GM12878 (cell line): ENCODE data around the gene CLIP1. TPM values are rescaled to one million over a fixed set of nuclear protein-coding genes. Genes with fewer than 3 reads are reported as not detected.
A peak's percentile ranks its signal among the peaks of the same experiment; 100 is the strongest.

Experiments used
- ASH2L ChIP-seq: fragments of 300-600, 200-600 bp; sonication (generic); IDR thresholded peaks from 2 replicates; pipeline ENCODE4 v1.6.1; 2017; ENCODE audit warnings: low read depth, mild to moderate bottlenecking, borderline replicate concordance
- ATF7 ChIP-seq: fragments of 450-650 bp; IDR thresholded peaks from 2 replicates; pipeline ENCODE4 v1.6.1; 2016; ENCODE audit warnings: low read depth, mild to moderate bottlenecking
- CHD1 ChIP-seq: IDR thresholded peaks from 2 replicates; pipeline ENCODE4 v1.6.1; 2012; ENCODE audit warnings: low read depth, low read length, improper control_type of control experiment
- CHD2 ChIP-seq: IDR thresholded peaks from 2 replicates; pipeline ENCODE4 v1.6.1; 2011; ENCODE audit warnings: low read depth, low read length, improper control_type of control experiment, borderline replicate concordance
- EP300 ChIP-seq, 2 experiments: fragments of 150-350 bp in 1 of 2; IDR thresholded peaks; 2 replicates each; pipeline ENCODE4 v1.6.1; 2011 to 2012; ENCODE audit warnings: low read depth in 2 of 2, low read length in 2 of 2, borderline replicate concordance in 1 of 2, improper control_type of control experiment in 1 of 2, inconsistent platforms in 1 of 2; ENCODE audit not compliant: control insufficient read depth in 1 of 2
- ETV6 ChIP-seq, 2 experiments: fragments of 450-650 bp in 1 of 2; IDR thresholded peaks in 1 of 2; conservative IDR thresholded peaks in 1 of 2; 2 replicates each; pipeline ENCODE4 v1.6.1; 2014; ENCODE audit warnings: antibody characterized with exemption in 1 of 2, borderline replicate concordance in 1 of 2, low read depth in 1 of 2, mild to moderate bottlenecking in 1 of 2, moderate library complexity in 1 of 2
- HCFC1 ChIP-seq: fragments of 150-350 bp; IDR thresholded peaks from 2 replicates; pipeline ENCODE4 v1.6.1; 2014; ENCODE audit warnings: low read length
- JUND ChIP-seq: IDR thresholded peaks from 2 replicates; pipeline ENCODE4 v1.6.1; 2012; ENCODE audit warnings: low read depth, mild to moderate bottlenecking, low read length, improper control_type of control experiment, moderate library complexity
- MLLT1 ChIP-seq: fragments of 450-650 bp; IDR thresholded peaks from 2 replicates; pipeline ENCODE4 v1.6.1; 2016; ENCODE audit warnings: mild to moderate bottlenecking
- RB1 ChIP-seq: fragments of 450-650 bp; formaldehyde crosslinking; IDR thresholded peaks from 2 replicates; pipeline ENCODE4 v1.6.1; 2017; ENCODE audit warnings: mild to moderate bottlenecking, borderline replicate concordance
- RELB ChIP-seq: fragments of 450-650 bp; IDR thresholded peaks from 2 replicates; pipeline ENCODE4 v1.6.1; 2017; ENCODE audit warnings: low read depth, mild to moderate bottlenecking, moderate library complexity
- SMAD1 ChIP-seq: fragments of 450-650 bp; IDR thresholded peaks from 2 replicates; pipeline ENCODE4 v1.6.1; 2018; ENCODE audit warnings: mild to moderate bottlenecking, low read depth; ENCODE audit not compliant: partially characterized antibody
- SREBF1 ChIP-seq: IDR thresholded peaks from 2 replicates; pipeline ENCODE4 v1.6.1; 2012; ENCODE audit warnings: mild to moderate bottlenecking, low read length
- STAT3 ChIP-seq: IDR thresholded peaks from 2 replicates; pipeline ENCODE4 v1.6.1; 2011; ENCODE audit warnings: low read depth, low read length, improper control_type of control experiment
- WRNIP1 ChIP-seq: IDR thresholded peaks from 2 replicates; pipeline ENCODE4 v1.6.1; 2011; ENCODE audit warnings: low read depth, low read length, improper control_type of control experiment, borderline replicate concordance
- ZBTB33 ChIP-seq: fragments of 450-650 bp; IDR thresholded peaks from 2 replicates; pipeline ENCODE4 v1.6.1; 2017; ENCODE audit warnings: mild to moderate bottlenecking
- ZBTB40 ChIP-seq: fragments of 450-650 bp; IDR thresholded peaks from 2 replicates; pipeline ENCODE4 v1.6.1; 2016; ENCODE audit warnings: mild to moderate bottlenecking, moderate library complexity, borderline replicate concordance
- ZNF24 ChIP-seq: fragments of 450-650 bp; IDR thresholded peaks from 2 replicates; pipeline ENCODE4 v1.6.1; 2017; ENCODE audit warnings: antibody characterized with exemption, mild to moderate bottlenecking
- ZSCAN29 ChIP-seq: fragments of 450-650 bp; IDR thresholded peaks from 2 replicates; pipeline ENCODE4 v1.6.1; 2017; ENCODE audit warnings: mild to moderate bottlenecking, moderate library complexity
- polyA plus RNA-seq, 11 experiments: library from polyadenylated mRNA; depleted of rRNA in 4 of 11; unstranded in 6 of 11; stranded (reverse) in 5 of 11; fragments of >200 nt; fragmentation: Nextera tagmentation in 4 of 11; fragmentation: Illumina TruSeq in 1 of 11; extraction: Ambion mirVana in 4 of 11; extraction: Trizol in 1 of 11; gene quantifications; 1 replicate in 1 of 11; 2 replicates in 10 of 11; pipeline versions ENCODE4 v1.2.1 to v1.2.3, GENCODE V29; 2011 to 2016; ENCODE audit warnings: inconsistent platforms in 2 of 11, missing spikeins in 2 of 11, low read depth in 1 of 11
- total RNA-seq, 4 experiments: library from RNA; depleted of rRNA in 3 of 4; stranded (reverse); fragments of >200 nt in 3 of 4; fragmentation: Illumina TruSeq in 1 of 4; extraction: Trizol in 1 of 4; gene quantifications; 2 replicates each; pipeline versions ENCODE4 v1.2.1 to v1.2.3, GENCODE V29; 2013 to 2021

CLIP1 gene
- total and polyA plus RNA-seq, 10 of the 15 experiments (the other 5 are each of a cell fraction or from before 2014, with no cell fraction given): 6.0 to 45.4 (median 25.2) TPM

- TF ChIP-seq RELB: peak; percentile 100
- TF ChIP-seq WRNIP1: 0 out of 2 replicates have a peak, but pooled peaks have one; percentile 16
- TF ChIP-seq HCFC1: peak; percentile 82
- TF ChIP-seq STAT3: no peak
- TF ChIP-seq ETV6 (conservative IDR thresholded peaks at IDR 0.05 in 1 of 2, IDR thresholded peaks at IDR 0.05 in 1 of 2; ENCODE audit: borderline replicate concordance in 1 of 2, low read depth in 1 of 2): no peak
- TF ChIP-seq EP300 (IDR thresholded peaks at IDR 0.05; ENCODE audit: borderline replicate concordance in 1 of 2, control insufficient read depth in 1 of 2, low read depth in 2 of 2, low read length in 2 of 2): no peak
- TF ChIP-seq SMAD1: peak; percentile 52
- 0 out of 2 replicates have a peak, but pooled peaks have one; percentile 69 for TF ChIP-seq ZBTB33
- TF ChIP-seq ATF7: no peak; the same call in 1 of the 2 replicates
- peak; percentile 78 for TF ChIP-seq ZBTB40
- TF ChIP-seq ASH2L: no peak
- no peak for TF ChIP-seq CHD1
- peak; percentile 86; the same call in 1 of the 2 replicates for TF ChIP-seq RB1
- TF ChIP-seq ZSCAN29: peak; percentile 29; the same call in 1 of the 2 replicates
- TF ChIP-seq MLLT1: no peak; the same call in none of the 2 replicates
- peak; percentile 60; the same call in 1 of the 2 replicates for TF ChIP-seq CHD2
- TF ChIP-seq SREBF1: peak; percentile 31; the same call in 1 of the 2 replicates
- TF ChIP-seq ZNF24: 0 out of 2 replicates have a peak, but pooled peaks have one; percentile 24
- 0 out of 2 replicates have a peak, but pooled peaks have one; percentile 21 for TF ChIP-seq JUND
Observed at GRCh38 chr12:122266230-122266901, 156.1 kb downstream of the CLIP1 start, which contains the start of gene VPS33A (continued).
